Fibroblast of the aortic adventitia (primary cell): ENCODE results near the gene MAB21L4. TPM values are rescaled to one million over a fixed set of nuclear protein-coding genes. Genes with fewer than 3 reads are reported as not detected.
A peak's percentile ranks its signal among the peaks of the same experiment; 100 is the strongest.

Source experiments
- DNase-seq: peaks from one replicate; pipeline ENCODE4 v3.0.0-alpha.2; 2010; ENCODE audit warnings: low read depth
- H3K4me3 ChIP-seq: 2 replicates; pipeline ENCODE4 v1.5.1; 2011; ENCODE audit warnings: low read depth, mild to moderate bottlenecking, control low read depth, low read length, moderate library complexity
- CTCF ChIP-seq: IDR thresholded peaks from 2 replicates; pipeline ENCODE4 v1.5.1; 2011; ENCODE audit warnings: mild to moderate bottlenecking, low read length, control low read depth, inconsistent platforms; ENCODE audit not compliant: insufficient read depth
- total RNA-seq: library from RNA; depleted of rRNA; stranded (reverse); fragments of >200 nt; gene quantifications from 2 replicates; pipeline ENCODE4 v1.2.3, GENCODE V29; 2012; ENCODE audit warnings: low replicate concordance

Gene MAB21L4
- total RNA-seq, 1 donor: not detected

- no peak for TF ChIP-seq CTCF
- H3K4me3 ChIP-seq: no peak overlapping the region
- DNase-seq: no peak
Observed at GRCh38 chr2:240902615-240903041, 6.7 kb upstream of the MAB21L4 start.

DNA sequence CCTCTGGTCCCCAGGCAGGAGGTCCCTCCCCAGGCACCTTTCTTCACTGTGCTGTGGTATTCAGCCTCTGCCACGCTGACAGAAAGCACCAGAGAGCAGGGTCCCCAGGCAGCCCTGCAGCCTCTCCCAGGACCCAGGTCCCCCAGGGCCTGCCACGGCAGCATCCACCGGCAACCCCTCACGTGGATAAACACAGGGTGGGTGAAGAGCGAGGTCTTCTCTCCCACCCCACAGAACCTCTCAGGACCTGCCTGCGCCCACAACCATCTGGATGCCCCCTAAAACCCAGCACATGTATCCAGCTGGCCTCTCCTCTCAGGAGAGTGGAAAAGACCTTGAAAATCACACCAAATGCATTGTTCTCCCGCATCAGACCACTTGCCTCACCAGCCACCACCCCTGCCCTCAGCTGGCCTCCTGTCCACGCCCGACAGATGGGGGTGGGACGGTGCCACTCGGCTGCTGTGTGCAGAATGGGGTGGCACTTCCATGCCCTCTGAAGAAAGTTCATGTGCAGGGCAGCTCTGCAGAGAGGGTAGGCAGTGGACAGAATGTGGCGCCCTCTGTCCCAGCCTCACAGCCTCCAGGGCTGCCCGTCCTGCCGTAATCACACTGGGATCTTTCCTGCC, 6.1 kb upstream of the MAB21L4 start:
- H3K4me3 ChIP-seq: no peak overlapping the region
- TF ChIP-seq CTCF: no peak
- DNase-seq: no peak

GRCh38 chr2:240900141-240900860, 4.3 kb upstream of the MAB21L4 start:
- no peak overlapping the region for H3K4me3 ChIP-seq
- no peak for TF ChIP-seq CTCF
- no peak for DNase-seq

GRCh38 chr2:240899468-240899865, 3.5 kb upstream of the MAB21L4 start:
- no peak overlapping the region for H3K4me3 ChIP-seq
- no peak for DNase-seq
- TF ChIP-seq CTCF: no peak

DNA sequence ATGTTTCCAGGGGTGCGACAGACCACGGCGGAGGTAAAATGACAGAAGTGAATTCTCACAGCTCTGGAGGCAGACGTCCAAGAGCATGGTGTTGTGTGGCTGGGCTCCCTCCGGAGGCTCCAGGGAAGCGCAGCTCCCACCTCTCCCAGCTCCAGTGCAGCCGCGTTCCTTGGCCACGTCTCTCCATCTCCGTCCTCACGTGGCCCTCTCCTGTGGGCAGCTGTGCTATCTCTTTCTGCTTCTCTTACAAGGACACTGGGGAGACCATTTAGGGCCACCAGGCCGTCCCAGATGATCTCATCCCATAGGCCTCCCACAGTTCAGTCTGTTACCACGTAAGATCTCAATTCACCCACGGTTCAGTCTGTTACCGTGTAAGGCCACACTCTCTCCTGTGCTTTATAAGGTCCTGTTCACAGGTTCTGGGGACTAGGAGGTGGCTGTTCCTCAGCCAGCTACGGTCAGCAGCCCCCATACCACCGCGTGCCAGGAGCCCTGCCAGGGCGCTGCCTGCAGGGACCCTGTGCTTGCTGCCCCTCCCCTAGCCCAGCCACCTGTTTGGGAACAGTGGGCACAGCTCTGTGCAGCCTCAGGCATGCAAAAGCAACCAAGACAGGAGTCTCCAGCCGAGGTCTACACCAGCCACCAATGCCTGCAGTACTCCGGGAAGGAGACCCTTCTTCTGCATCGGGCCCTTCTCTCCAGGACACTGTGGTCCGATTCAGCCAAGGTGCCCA, 2.9 kb upstream of the MAB21L4 start:
- peak; percentile 9 for DNase-seq
- H3K4me3 ChIP-seq: no peak overlapping the region
- TF ChIP-seq CTCF: peak; percentile 8

DNA sequence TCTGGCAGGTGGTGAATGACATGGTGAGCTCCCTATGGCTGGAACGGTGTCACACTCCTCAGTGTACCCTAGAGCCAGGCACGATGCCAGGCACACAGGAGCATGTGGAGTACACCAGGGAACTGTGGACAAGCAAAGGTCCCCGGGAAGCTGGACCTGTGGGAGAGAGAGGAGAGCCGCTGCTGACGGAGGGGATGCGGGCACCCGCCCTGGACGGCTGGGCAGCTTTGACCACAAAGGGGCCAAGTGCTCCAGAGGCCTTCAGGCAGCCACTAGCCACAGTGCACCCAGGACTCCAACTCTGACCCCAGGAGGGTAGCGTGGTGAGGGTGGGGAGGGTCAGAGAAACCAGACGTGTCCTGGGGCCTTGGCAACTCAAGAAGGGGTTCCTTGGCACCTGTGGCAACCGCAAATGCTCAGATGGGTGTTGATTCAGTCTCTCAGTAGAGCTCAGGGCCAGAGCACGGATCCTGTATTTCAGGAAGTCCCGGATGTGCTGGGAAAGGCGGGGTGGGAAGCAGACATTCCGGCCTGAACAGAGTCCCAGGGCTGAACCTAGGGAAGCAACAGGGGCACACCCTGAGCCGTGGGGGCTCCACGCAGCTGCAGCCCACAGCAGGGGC, 2.3 kb upstream of the MAB21L4 start:
- no peak overlapping the region for H3K4me3 ChIP-seq
- peak; percentile 22 for DNase-seq
- TF ChIP-seq CTCF: no peak
